Midbrain (tissue), 1 donor: ENCODE results near the gene USP8.
"Not testable (repeated sequence)": the region's sequence is repeated elsewhere in the genome, so short reads cannot be mapped to it uniquely, and the experiment has no call there.

Experiments
- DNase-seq: peaks from one replicate; lab custom pipeline; 2025; lab: John Stamatoyannopoulos, UW

Gene USP8

DNA sequence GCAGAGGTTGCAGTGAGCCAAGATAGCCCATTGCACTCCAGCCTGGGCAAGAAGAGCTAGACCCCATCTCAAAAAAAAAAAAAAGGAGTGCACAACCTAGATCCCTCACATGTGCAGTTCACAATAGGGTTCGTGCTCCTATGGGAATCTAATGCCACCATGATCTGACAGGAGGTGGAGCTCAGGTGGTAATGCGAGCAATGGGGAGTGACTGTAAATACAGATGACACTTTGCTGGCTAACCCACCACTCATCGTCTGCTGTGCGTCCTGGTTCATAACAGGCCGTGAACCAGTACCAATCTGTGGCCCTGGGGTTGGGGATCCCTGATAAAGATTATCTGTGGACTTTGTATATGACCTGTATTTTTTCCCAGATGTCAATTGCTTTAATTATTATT is 16.7 kb downstream of the USP8 start:
- DNase-seq: no peak

DNA sequence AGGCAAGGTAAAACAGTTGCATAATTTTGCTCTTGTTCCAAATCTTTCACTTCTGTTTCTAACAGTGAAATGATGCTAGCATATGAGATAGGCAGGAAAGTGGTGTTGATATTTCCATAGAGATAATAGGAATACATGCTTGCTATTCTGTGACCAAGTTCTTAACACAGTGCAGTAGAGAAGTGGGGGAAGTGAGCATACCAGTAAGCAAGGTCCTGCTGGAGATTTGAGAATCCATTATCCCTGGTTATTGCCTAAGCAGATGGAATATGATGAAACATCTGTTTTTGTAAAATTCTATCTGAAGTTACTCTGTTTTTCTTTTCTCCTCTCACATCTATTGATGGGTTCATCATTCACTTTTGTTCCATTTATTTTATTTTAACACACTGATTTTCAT is 28.7 kb downstream of the USP8 start:
- DNase-seq: no peak

DNA sequence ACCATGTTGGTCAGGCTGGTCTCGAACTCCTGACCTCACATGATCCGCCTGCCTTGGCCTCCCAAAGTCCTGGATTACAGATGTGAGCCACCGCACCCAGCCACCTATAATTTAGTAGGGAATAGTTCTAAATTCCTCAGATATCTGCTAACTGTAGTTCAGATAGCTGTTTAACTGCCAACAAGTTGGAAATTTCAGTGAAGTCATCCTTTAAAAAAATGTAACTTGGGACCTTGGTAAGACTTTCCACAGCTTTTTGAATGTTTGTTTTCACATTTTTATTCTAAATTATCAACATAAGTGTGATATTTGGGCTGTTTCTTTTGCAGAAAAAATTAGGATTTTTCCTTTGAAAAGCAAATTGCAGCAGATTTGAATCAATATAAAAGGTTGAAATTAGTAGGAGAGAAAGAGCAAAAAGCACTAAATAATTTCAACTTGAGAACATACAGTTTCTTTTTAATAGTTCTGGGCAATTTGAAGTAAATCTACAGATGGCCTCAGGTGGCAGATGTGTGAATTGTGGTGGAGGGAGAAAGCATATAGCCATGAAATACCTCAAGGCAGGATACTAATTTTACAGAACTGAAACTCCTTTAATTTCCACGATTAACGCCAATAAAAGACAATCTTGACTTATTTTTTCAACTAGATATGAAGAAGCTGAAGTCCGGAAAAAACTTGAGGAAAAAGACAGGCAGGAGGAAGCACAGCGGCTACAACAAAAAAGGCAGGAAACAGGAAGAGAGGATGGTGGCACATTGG is 34.3 kb downstream of the USP8 start:
- no peak for DNase-seq

DNA sequence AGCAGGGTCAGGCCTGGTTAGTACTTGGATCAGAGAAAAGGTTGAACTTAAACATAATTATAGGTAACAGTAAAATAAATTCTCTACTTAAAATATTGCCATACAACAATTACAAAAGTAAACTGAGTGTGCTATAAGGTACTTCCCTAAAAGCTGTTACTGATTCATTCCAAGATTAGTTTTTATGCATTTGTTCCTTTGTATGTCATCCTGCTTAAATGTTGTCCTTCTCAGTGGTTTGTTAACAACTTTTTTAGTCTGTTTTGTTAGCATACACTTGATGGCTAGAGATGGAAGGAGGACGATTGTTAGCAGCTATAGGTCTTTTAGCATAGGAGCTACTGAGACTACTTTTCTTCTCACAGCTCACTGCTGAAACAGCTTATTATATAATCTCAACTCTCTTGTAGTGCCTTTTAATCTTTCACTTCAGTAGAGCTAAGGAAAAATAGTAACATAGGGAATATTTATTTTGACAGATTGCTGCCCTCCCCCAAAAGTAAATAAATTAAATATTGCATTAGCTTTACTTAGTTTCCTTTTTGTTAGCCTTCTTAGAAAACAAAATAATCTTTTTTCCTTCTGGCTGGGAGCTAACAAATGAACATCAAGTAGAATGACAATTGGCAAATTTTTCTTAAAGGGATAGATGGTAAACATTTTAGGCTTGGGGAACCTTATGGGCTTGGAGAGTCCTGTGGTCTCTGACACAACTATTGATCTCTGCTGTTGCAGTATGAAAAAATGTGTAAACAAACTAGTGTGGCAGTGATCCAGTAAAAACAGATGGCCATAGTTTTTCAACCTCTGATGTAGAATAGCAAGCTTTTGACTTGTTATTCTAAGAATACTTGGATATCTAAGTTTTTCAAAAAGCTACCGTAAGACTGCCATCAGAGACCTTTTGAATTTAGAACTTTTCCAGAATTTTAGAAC is 39.5 kb downstream of the USP8 start:
- no peak for DNase-seq

DNA sequence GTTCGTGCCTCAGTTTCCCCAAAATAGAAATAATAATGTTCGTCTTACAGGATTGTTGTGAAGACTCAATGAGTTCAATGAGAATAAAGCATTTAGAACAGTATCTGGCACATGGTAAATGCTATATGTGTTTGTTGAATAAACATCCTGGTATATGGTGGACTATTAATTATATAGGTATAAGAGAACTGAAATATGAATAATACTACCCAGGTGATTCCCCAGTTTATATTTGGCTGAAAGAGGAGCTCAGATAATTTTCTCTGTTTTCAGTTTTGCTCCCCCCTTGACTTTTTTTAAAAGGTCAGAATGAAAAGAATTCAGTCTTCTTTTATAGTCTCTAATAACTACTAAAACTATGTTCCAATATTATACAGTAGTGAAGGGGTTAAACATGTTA is 46.9 kb downstream of the USP8 start:
- DNase-seq: no peak

DNA sequence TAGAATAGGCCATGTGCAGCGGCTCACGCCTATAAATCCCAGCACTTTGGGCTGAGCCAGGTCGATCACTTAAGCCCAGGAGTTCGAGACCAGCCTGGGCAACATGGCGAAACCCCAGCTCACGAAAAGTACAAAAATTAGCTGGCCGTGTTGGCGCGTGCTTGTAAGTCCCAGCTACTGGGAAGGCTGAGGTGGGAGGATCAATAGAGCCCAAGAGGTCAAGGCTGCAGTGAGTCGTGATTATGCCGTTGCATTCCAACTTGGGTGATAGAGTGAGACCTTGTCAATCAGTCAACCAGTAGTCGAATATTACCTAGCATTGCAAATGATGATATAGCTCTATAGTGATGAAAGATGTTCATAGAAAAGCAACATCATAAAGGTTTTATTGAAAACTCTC is 51.9 kb downstream of the USP8 start:
- DNase-seq: no peak

DNA sequence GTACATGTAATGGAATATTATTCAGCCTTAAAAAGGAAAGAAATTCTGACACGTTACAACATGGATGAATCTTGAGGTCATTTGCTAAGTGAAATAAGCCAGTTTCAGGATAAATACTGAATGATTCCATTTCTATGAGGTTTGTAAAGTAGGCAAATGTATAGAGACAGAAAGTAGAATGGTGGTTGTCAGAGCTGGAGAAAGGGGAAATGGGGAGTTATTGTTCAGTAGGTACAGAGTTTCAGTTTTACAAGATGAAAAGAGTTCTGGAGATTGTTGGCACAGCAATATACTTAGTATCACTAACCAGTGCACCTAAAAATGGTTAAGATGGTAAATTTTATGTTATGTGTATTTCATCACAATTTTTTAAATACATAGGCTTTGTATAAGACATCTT is 60.6 kb downstream of the USP8 start:
- DNase-seq: no peak

DNA sequence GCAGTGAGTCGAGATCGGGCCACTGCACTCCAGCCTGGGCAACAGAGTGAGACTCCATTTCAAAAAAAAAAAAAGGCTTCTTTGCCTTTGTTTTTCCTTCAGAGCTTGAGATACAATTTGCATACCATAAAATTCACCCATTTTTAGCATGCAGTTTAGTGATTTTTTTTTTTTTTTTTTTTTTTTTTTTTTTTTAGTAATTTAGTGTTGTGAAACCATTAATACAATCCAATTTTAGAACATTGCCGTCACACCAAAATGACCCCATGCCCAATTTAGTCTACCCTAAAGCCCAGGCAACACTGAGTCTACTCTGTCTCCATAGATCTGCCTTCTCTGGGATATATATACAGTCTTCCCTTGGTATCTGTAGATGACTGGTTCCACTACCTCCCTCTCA is 61.2 kb downstream of the USP8 start:
- no peak for DNase-seq

DNA sequence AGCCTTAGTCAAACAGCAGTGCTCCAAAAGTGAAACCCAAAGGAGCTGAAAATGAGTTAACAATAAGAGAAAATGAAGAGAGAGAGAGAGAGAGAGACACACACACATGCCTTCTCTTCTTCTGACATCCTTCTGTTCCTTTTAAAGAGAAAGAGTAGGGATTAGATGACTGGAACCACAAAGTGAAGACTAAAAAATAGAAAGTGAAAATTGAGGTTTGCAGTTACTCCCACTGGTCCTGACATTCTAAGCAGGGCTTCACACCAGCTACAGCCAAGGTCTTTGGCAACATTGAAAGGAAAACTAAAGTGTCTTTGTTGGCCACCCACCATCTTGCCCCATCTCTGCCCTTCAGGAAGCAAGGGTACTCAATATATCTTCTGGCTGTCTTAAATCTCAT is 63.1 kb downstream of the USP8 start:
- no peak for DNase-seq

DNA sequence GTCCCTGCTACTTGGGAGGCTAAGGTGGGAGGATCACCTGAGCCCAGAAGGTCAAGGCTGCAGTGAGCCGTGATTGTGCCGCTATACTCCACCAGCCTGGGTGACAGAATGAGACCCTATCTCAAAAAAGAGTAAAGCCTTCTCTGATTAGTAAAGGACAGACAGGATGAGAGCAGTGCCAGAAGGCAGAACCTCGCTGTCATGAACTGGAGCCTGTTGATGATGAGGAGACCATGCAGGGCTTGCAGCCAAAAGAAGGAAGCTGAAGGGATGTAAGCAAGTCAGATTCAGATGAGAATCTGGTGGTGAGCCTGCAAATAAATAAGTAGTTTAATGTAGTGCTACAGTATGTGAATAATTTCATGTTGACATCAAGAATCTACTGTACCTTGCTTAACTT is 69.4 kb downstream of the USP8 start:
- DNase-seq: no peak

DNA sequence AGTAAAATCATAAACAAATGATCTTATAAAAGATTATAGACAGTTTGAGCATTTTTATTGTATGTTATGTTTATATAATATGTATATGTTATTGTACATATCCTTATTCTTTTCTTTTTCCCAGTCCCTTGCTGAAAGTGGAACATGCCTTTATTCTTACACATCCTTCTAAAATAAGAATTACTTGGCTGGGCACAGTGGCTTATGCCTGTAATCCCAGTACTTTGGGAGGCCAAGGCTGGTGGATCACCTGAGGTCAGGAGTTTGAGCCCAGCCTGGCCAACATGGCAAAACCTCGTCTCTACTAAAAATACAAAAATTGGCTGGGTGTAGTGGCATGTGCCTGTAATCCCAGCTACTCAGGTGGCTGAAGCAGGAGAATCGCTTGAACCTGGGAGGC is 70.3 kb downstream of the USP8 start:
- DNase-seq: not testable (repeated sequence)

DNA sequence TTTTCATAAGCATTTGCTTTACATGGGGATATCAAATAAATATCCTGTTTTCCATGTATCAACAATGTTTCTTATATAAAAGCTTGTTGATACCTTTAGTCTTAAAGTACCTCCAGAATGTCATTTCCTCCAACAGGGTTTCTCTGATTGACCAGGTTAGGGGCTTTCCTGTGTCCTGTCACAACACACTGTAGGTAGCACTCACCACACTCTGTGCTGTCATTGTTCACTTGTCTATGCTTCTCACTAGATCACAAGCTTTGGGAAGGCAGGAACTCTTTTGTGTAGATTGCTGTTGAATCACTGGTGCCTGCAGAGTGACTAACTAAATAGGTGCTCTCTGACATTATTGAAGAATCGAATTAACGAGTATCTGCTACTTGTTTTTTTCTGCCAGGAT is 72.5 kb downstream of the USP8 start:
- DNase-seq: no peak

DNA sequence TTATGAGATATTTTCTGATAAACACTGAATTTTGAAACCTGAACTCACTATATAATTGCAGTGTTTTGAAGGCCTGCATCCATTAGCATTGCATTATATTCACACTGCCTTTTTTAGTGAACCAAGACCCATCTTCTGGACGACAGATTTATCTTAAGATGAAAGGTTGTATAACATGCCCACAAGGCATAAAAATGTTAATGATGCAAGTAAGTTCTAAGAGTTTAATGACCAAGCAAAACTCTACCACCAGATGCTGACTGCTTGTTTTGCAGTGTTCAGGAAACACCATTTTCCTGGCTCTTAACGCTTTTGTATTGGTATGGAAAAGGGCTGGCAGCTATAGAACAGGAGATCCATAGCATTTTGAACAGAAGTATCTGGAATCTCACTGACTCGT is 76.1 kb downstream of the USP8 start:
- DNase-seq: no peak

DNA sequence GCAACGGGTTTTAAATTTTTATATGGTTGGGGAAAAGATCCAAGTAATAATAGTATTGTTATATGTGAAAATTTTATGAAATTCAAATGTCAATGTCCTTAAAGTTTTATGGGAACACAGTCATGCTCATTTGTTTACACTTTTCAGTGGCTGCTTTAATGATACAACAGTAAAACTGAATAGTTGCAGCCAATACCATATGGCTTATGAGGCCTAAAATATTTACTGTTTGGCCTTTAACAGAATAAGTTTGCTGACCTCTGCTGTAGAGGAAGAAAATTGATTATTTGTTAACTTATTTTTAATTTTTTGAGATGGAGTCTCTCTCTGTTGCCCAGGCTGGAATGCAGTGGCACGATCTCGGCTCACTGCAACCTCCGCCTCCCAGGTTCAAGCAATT is 77.6 kb downstream of the USP8 start:
- no peak for DNase-seq

DNA sequence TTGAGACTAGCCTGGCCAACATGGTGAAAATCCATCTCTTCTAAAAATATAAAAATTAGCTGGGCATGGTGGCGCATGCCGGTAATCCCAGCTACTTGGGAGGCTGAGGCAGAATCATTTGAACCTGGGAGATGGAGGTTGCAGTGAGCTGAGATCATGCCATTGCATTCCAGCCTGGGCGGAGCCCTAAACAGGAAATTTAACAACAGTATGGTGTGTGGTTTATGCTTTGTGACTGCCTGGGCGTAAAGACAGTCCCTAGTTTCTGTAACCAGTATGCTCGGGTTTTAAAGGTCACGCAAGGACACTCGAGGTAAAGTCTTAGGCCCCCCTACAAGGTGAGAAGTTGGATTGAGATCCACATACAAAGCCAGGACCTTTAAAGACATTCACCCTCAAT is 78.9 kb downstream of the USP8 start:
- no peak for DNase-seq

DNA sequence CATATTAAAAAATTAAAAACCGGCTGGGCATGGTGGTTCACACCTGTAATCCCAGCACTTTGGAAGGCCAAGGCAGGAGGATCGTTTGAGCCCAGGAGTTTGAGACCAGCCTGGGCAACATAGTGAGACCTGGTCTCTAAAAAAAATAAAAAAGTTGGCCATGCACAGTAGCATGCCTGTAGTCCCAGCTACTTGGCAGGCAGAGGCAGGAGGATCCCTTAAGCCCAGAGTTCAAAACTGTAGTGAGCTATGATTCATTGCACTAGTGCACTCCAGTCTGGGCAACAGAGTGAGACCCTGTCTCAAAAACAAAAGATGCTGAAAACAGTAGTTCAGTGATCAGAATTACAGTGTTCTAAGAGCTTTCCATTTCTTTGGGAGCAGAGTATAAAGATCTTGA is 81.5 kb downstream of the USP8 start:
- DNase-seq: not testable (repeated sequence)

DNA sequence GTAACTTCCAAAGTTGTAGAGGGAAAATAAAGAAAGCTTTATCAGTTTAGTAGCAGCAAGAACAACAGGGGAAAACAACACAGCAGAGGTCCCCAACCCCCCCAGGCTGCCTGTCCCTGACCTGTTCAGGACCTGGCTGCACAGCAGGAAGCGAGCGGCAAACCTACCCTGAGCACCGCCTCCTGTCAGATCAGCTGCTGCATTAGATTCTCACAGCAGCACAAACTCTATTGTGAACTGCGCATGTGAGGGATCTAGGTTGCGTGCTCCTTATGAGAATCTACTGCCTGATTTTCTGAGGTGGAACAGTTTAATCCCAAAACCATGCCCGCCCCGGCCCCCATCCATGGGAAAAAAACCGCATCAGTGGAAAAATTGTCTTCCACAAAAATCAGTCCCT is 81.9 kb downstream of the USP8 start:
- DNase-seq: no peak

DNA sequence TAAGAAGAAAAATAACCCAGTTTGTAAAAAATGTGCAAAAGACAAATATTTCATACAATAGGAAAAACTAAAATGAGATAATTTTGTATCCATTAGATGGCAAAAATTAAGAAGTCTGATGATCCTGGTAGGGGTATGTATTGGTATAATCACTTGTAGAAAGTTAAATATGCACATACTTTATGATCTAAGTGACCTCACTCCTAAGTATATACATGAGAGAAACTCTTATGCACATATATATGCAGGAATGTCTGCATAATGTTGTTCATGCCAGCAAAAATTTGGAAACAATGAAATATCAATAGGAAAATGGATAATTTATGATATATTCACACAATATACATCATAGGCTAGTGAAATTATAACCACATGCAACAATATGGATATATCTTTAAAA is 88.8 kb downstream of the USP8 start:
- DNase-seq: no peak

DNA sequence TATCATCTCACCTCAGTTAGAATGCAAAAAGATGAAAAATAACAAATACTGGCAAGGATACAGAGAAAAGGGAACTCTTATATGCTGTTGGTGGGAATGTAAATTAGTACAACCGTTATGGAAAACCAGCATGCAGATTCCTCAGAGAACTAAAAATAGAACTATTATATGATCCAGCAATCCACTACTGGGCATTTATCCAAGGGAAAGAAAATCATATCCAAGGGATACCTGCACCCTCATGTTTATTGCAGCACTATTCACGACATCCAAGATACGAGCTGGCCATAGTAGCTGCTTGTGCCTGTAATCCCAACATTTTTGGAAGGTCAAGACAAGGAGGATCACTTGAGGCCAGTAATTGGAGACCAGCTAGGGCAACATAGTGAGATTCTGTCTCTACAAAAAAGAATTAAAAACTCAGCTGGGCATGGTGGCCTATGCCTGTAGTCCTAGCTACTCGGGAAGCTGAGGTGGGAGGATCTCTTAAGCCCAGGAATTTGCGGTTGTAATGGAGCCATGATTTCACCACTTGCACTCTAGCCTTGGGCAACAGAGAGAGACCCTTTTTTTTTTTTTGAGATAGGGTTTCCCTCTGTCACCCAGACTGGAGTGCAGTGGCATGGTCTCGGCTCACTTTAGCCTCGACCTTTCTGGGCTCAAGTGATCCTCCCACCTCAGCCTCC is 95.7 kb downstream of the USP8 start:
- DNase-seq: no peak

DNA sequence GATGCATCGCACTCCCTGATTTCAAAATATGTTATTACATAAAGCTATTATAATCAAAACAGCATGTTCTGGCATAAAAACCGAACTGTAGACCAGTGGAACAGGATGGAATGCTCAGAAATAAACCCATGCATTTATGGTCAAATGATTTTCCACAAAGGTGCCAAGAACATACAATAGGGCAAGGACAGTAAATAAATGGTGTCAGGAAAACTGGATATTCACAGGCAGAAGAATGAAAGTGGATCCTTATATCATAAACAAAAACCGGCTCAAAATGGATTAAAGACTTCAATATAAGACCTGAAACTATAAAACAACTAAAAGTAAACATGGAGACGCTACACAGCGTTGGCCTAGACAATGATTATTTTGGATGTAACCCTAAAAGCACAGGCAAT is 99.6 kb downstream of the USP8 start:
- DNase-seq: no peak

DNA sequence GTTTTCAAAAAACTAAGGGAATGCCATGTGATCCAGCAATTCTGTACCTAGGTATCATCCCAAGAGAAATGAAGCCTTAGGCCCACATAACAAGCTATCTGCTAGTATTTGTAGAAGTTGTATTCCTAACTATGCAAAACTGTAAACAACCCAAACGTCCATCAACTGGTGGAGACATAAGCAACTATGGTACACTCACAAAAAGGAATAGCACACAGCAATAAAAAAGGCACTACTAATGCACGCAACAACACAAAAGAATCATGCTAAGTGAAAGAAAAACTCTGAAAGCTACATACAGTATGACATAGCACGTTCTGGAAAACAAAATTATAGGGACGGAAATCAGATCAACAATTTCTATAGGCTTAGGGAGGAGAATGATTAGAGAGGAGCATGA is 107.0 kb downstream of the USP8 start:
- no peak for DNase-seq

DNA sequence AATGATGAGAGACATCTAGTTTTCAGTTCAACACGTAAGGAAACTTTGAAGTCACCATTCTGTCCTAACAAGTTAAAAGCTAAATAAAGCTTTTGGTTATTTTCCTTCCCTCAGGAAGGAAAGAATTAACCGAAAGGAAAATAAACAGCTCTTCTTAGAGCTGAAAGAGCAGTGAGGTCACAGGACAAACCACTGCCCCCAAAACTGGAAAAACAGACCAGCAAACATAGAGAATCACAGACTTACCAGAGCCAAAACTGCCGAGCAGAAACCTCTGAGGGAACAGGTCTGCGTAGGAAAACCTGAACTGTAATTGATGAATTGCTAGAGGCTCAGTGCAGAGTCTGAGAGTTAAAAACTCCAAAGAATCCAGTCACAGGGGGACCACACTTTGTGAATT is 107.6 kb downstream of the USP8 start:
- DNase-seq: no peak

DNA sequence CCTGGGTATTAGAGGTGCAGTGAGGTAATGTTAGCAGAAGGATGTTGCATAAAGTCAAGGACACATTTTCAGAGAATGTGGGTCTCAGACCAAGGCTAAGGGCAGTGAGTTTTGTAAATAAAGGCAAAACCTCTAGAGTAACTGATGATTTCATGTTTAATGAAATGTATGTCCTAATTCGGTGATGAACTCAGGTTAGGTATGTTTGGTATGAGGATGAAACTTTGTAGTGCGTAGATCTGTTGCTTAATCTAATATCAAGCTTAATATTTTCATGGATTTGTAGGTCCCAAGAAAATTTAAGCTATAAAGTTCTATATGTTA is 118.6 kb downstream of the USP8 start:
- no peak for DNase-seq
